Measurements from ENCODE around the gene TCF12. TPM values are rescaled to one million over a fixed set of nuclear protein-coding genes. Genes with fewer than 3 reads are reported as not detected.

Gene TCF12
- polyA plus RNA-seq, 3 donors, result 15.8 to 52.5 (median 27.6) TPM

- Histone ChIP-seq H4K20me1 (ENCODE audit: insufficient read depth, low read length) (peaks cover 33% of the 10 kb centered on the region), H3K27me3 (ENCODE audit: control insufficient read depth in 2 of 2, insufficient read depth in 2 of 2, low read length in 2 of 2) (no peaks in the 10 kb centered on the region), H3K9me3 (replicated peaks in 1 of 2; ENCODE audit: control insufficient read depth in 1 of 2, insufficient read depth in 1 of 2, low read length in 2 of 2) (no peaks in the 10 kb centered on the region), H3K4me3 (replicated peaks in 1 of 3; ENCODE audit: low read depth in 2 of 3, low read length in 3 of 3) (no peak overlapping the region), H3K9ac (ENCODE audit: insufficient read depth, low read length, poor library complexity, severe bottlenecking) (no peak overlapping the region), H3K79me2 (ENCODE audit: insufficient read depth, low read length) (peaks cover 36% of the 10 kb centered on the region), H3K4me2 (replicated peaks; ENCODE audit: extremely low read depth, low read length, poor library complexity, severe bottlenecking) (no peak overlapping the region), H3K4me1 (ENCODE audit: control insufficient read depth in 1 of 2, insufficient read depth in 2 of 2, low read length in 2 of 2) (peaks cover 3 to 5% of the 10 kb centered on the region in 2 donors), H3K27ac (ENCODE audit: low read depth in 1 of 2, low read length in 2 of 2) (no peak overlapping the region), H2AFZ (ENCODE audit: insufficient read depth, low read depth, low read length, poor library complexity, severe bottlenecking) (no peak overlapping the region), H3K36me3 (replicated peaks in 1 of 2; ENCODE audit: control insufficient read depth in 1 of 2, insufficient read depth in 2 of 2, low read length in 2 of 2) (peaks cover 0 to 2% of the 10 kb centered on the region in 2 donors)
- Mint-ChIP-seq H3K27ac (no peak overlapping the region), H3K4me3 (no peak overlapping the region), H3K9me3 (no peaks in the 10 kb centered on the region), H3K36me3 (peaks cover 0 to 4% of the 10 kb centered on the region in 2 donors), H3K27me3 (ENCODE audit: low read depth in 3 of 3) (no peaks in the 10 kb centered on the region), H3K4me1 (peaks cover 7% of the 10 kb centered on the region)
- TF ChIP-seq CTCF (IDR thresholded peaks at IDR 0.05), result no peak
- WGBS (ENCODE audit: insufficient coverage), result no CpG with 5 or more reads among the region's 4 CpGs
- no peak for DNase-seq
- intact Hi-C loops (cut with micrococcal nuclease), result no loop called here
These were observed 166.8 kb downstream of the TCF12 start for GRCh38 chr15:57085267-57085666.

GRCh38 chr15:57086857-57087427 lies 168.5 kb downstream of the TCF12 start:
- intact Hi-C loops (cut with micrococcal nuclease), result no loop called here
- DNase-seq, result no peak
- H3K27ac Mint-ChIP-seq, result peak overlapping the region in 1 of 7 donors; percentile 13
- no peak overlapping the region for H3K4me3 Mint-ChIP-seq
- no peak for TF ChIP-seq CTCF (IDR thresholded peaks at IDR 0.05)
- Histone ChIP-seq H3K4me1 (ENCODE audit: control insufficient read depth in 1 of 2, insufficient read depth in 2 of 2, low read length in 2 of 2) (no peaks in the 10 kb centered on the region), H3K36me3 (replicated peaks in 1 of 2; ENCODE audit: control insufficient read depth in 1 of 2, insufficient read depth in 2 of 2, low read length in 2 of 2) (peaks cover 2 to 5% of the 10 kb centered on the region in 2 donors), H3K9me3 (replicated peaks in 1 of 2; ENCODE audit: control insufficient read depth in 1 of 2, insufficient read depth in 1 of 2, low read length in 2 of 2) (no peaks in the 10 kb centered on the region), H3K79me2 (ENCODE audit: insufficient read depth, low read length) (peaks cover 20% of the 10 kb centered on the region), H3K9ac (ENCODE audit: insufficient read depth, low read length, poor library complexity, severe bottlenecking) (no peak overlapping the region), H3K27ac (ENCODE audit: low read depth in 1 of 2, low read length in 2 of 2) (no peak overlapping the region), H3K4me2 (replicated peaks; ENCODE audit: extremely low read depth, low read length, poor library complexity, severe bottlenecking) (no peak overlapping the region), H3K27me3 (ENCODE audit: control insufficient read depth in 2 of 2, insufficient read depth in 2 of 2, low read length in 2 of 2) (no peaks in the 10 kb centered on the region), H2AFZ (ENCODE audit: insufficient read depth, low read depth, low read length, poor library complexity, severe bottlenecking) (no peak overlapping the region), H3K4me3 (replicated peaks in 1 of 3; ENCODE audit: low read depth in 2 of 3, low read length in 3 of 3) (no peak overlapping the region), H4K20me1 (ENCODE audit: insufficient read depth, low read length) (peaks cover 16% of the 10 kb centered on the region)
- no peaks in the 10 kb centered on the region for H3K27me3 Mint-ChIP-seq (ENCODE audit: low read depth in 3 of 3)
- peaks cover 2% of the 10 kb centered on the region for H3K4me1 Mint-ChIP-seq
- H3K36me3 Mint-ChIP-seq, result peaks cover 4 to 8% of the 10 kb centered on the region in 2 donors
- 100% methylated on average over 2 of the region's 4 CpGs for WGBS (ENCODE audit: insufficient coverage)
- H3K9me3 Mint-ChIP-seq, result no peaks in the 10 kb centered on the region

All from CD14-positive monocyte (primary cell).